GM12878 (cell line): Measurements from ENCODE around the gene GNG12. TPM values are rescaled to one million over a fixed set of nuclear protein-coding genes. Genes with fewer than 3 reads are reported as not detected.

ENCODE experiments used
- ATAC-seq: fragments of 200-7000 bp; cut with Tn5 transposase; 3 replicates; pipeline ENCODE4 v1.9.1; 2020; ENCODE audit warnings: mild to moderate bottlenecking, moderate library complexity
- BruUV-seq: library from RNA; stranded (reverse); fragments of 400-500 nt; replicated peaks from 2 replicates; lab custom pipeline; 2021; lab: Mats Ljungman, UMichigan
- CTCF ChIA-PET: fragments of 300-600 bp; sonication (Branson Sonifier 250); formaldehyde crosslinking; extraction: SDS; loops from one replicate; lab custom pipeline; 2021; ENCODE audit warnings: inconsistent platforms; lab: Yijun Ruan, JAX
- POLR2A ChIA-PET: fragments of 350-600 bp; formaldehyde crosslinking; extraction: SDS; loops from one replicate; lab custom pipeline; 2021; ENCODE audit warnings: inconsistent platforms; lab: Charles Lee
- RAD21 ChIA-PET: fragments of 300-600 bp; sonication (Branson Sonifier 250); formaldehyde crosslinking; loops from one replicate; lab custom pipeline; 2023; ENCODE audit warnings: antibody characterized with exemption; ENCODE audit not compliant: unreplicated experiment; lab: Charles Lee
- SMC1A ChIA-PET: fragments of 300-600 bp; sonication (Branson Sonifier 250); formaldehyde crosslinking; loops from one replicate; lab custom pipeline; 2023; ENCODE audit not compliant: unreplicated experiment, uncharacterized antibody; lab: Charles Lee
- DNase-seq: peaks from one replicate; pipeline ENCODE4 v3.0.0-alpha.2; 2011; ENCODE audit warnings: low read depth, low spot score
- FAIRE-seq: peaks from 3 replicates; lab custom pipeline; 2011; peaks lifted over from hg19 to GRCh38; lab: Jason Lieb, UNC
- H2AFZ ChIP-seq: 2 replicates; pipeline ENCODE4 v1.6.0; 2011; ENCODE audit warnings: low read depth, low read length, control low read depth; ENCODE audit not compliant: control insufficient read depth
- H3K27ac ChIP-seq: 2 replicates; pipeline ENCODE4 v1.5.1; 2011; ENCODE audit warnings: control low read depth; ENCODE audit not compliant: control insufficient read depth, insufficient read depth
- H3K27me3 ChIP-seq, 2 experiments: replicated peaks in 1 of 2; 2 replicates each; pipeline versions ENCODE4 v1.6.0 to v1.6.1; 2011; ENCODE audit warnings: low read length in 1 of 2; ENCODE audit not compliant: control insufficient read depth in 2 of 2, insufficient read depth in 2 of 2
- H3K36me3 ChIP-seq, 2 experiments: 2 replicates each; pipeline ENCODE4 v1.5.1; 2011; ENCODE audit warnings: low read length in 1 of 2; ENCODE audit not compliant: control insufficient read depth in 2 of 2, insufficient read depth in 2 of 2
- H3K4me1 ChIP-seq: 2 replicates; pipeline ENCODE4 v1.6.1; 2011; ENCODE audit warnings: mild to moderate bottlenecking, low read length, moderate library complexity, mixed read lengths; ENCODE audit not compliant: control insufficient read depth, insufficient read depth
- H3K4me2 ChIP-seq: 2 replicates; pipeline ENCODE4 v1.6.0; 2011; ENCODE audit warnings: control low read depth; ENCODE audit not compliant: control insufficient read depth, insufficient read depth
- H3K4me3 ChIP-seq: fragments of 200-600 bp; sonication (generic); 2 replicates; pipeline ENCODE4 v1.5.1; 2016
- H3K79me2 ChIP-seq: 2 replicates; pipeline ENCODE4 v1.6.0; 2011; ENCODE audit warnings: low read length; ENCODE audit not compliant: control insufficient read depth, insufficient read depth
- H3K9ac ChIP-seq: 2 replicates; pipeline ENCODE4 v1.8.0; 2011; ENCODE audit warnings: low read length, control low read depth, mixed read lengths; ENCODE audit not compliant: control insufficient read depth, insufficient read depth
- H3K9me3 ChIP-seq: replicated peaks from 3 replicates; pipeline ENCODE4 v1.5.1; 2011; ENCODE audit warnings: mild to moderate bottlenecking, low read length; ENCODE audit not compliant: control insufficient read depth, insufficient read depth
- H4K20me1 ChIP-seq: 2 replicates; pipeline ENCODE4 v1.6.0; 2011; ENCODE audit not compliant: control insufficient read depth, insufficient read depth
- BCL3 ChIP-seq: IDR thresholded peaks from 2 replicates; pipeline ENCODE4 v1.6.1; 2011; ENCODE audit warnings: borderline replicate concordance, low read depth, mild to moderate bottlenecking, moderate library complexity, low read length; ENCODE audit not compliant: insufficient read depth, poor library complexity, severe bottlenecking
- CEBPB ChIP-seq, 2 experiments: fragments of 150-350 bp in 1 of 2; IDR thresholded peaks; 2 replicates each; pipeline ENCODE4 v1.6.1; 2012 to 2014; ENCODE audit warnings: low read depth in 2 of 2, low read length in 2 of 2, borderline replicate concordance in 1 of 2, inconsistent platforms in 1 of 2
- EZH2 ChIP-seq: IDR thresholded peaks from 2 replicates; pipeline ENCODE4 v1.6.1; 2012; ENCODE audit warnings: low read depth, mild to moderate bottlenecking, control low read depth, inconsistent platforms, low read length, borderline replicate concordance; ENCODE audit not compliant: control insufficient read depth
- GABPA ChIP-seq: IDR thresholded peaks from 2 replicates; pipeline ENCODE4 v1.6.1; 2014; ENCODE audit warnings: antibody characterized with exemption, low read depth, mild to moderate bottlenecking, inconsistent platforms
- GATAD2B ChIP-seq: fragments of 450-650 bp; conservative IDR thresholded peaks from 2 replicates; pipeline ENCODE4 v1.6.1; 2017; ENCODE audit warnings: low read depth, mild to moderate bottlenecking, moderate library complexity
- HSF1 ChIP-seq: fragments of 150-350 bp; IDR thresholded peaks from 2 replicates; pipeline ENCODE4 v1.6.1; 2014; ENCODE audit warnings: mild to moderate bottlenecking, low read depth, low read length
- LARP7 ChIP-seq: fragments of 450-650 bp; IDR thresholded peaks from 2 replicates; pipeline ENCODE4 v1.6.1; 2017; ENCODE audit warnings: mild to moderate bottlenecking
- NR2C2 ChIP-seq: IDR thresholded peaks from 2 replicates; pipeline ENCODE4 v1.6.1; 2011; ENCODE audit warnings: borderline replicate concordance, low read depth; ENCODE audit not compliant: control insufficient read depth, insufficient read length
- NR2F1 ChIP-seq: fragments of 450-650 bp; conservative IDR thresholded peaks from 2 replicates; pipeline ENCODE4 v1.6.1; 2017; ENCODE audit warnings: mild to moderate bottlenecking
- PAX5 ChIP-seq: IDR thresholded peaks from 2 replicates; pipeline ENCODE4 v1.6.1; 2011; ENCODE audit warnings: low read depth, low read length, borderline replicate concordance
- PKNOX1 ChIP-seq: fragments of 450-650 bp; IDR thresholded peaks from 2 replicates; pipeline ENCODE4 v1.6.1; 2016; ENCODE audit warnings: mild to moderate bottlenecking
- SP1 ChIP-seq: IDR thresholded peaks from one replicate; pipeline ENCODE4 v1.6.1; 2011; ENCODE audit warnings: low read depth, low read length
- TBL1XR1 ChIP-seq: IDR thresholded peaks from 2 replicates; pipeline ENCODE4 v1.6.1; 2012; ENCODE audit warnings: low read depth, low read length, improper control_type of control experiment
- TCF12 ChIP-seq: IDR thresholded peaks from 2 replicates; pipeline ENCODE4 v1.6.1; 2011; ENCODE audit warnings: low read depth, mild to moderate bottlenecking, low read length
- ZNF384 ChIP-seq: IDR thresholded peaks from 2 replicates; pipeline ENCODE4 v1.6.1; 2012; ENCODE audit warnings: low read depth, mild to moderate bottlenecking, low read length, improper control_type of control experiment, borderline replicate concordance
- ZNF622 ChIP-seq: fragments of 450-650 bp; IDR thresholded peaks from 2 replicates; pipeline ENCODE4 v1.6.1; 2017; ENCODE audit warnings: mild to moderate bottlenecking, inconsistent platforms
- WGBS: methylation state at CpG from one replicate; pipeline ENCODE4 v1.1.6; 2016; ENCODE audit warnings: low lambda C conversion rate; ENCODE audit not compliant: insufficient replicate concordance, insufficient coverage; ENCODE audit errors: missing lambda C conversion rate; 5-methylcytosine and 5-hydroxymethylcytosine counted together
- in situ Hi-C: fragments of 300-500 bp; cut with MboI; formaldehyde crosslinking; loops from 9 replicates; pipeline ENCODE4 v1.14.3; 2018; ENCODE audit warnings: mixed read lengths
- intact Hi-C: fragments of 100-400 bp; cut with micrococcal nuclease; formaldehyde crosslinking; loops from one replicate; pipeline ENCODE4 v1.14.2; 2022; ENCODE audit not compliant: unreplicated experiment
- polyA plus RNA-seq, 11 experiments: library from polyadenylated mRNA; depleted of rRNA in 4 of 11; unstranded in 6 of 11; stranded (reverse) in 5 of 11; fragments of >200 nt; fragmentation: Nextera tagmentation in 4 of 11; fragmentation: Illumina TruSeq in 1 of 11; extraction: Ambion mirVana in 4 of 11; extraction: Trizol in 1 of 11; gene quantifications; 1 replicate in 1 of 11; 2 replicates in 10 of 11; pipeline versions ENCODE4 v1.2.1 to v1.2.3, GENCODE V29; 2011 to 2016; ENCODE audit warnings: inconsistent platforms in 2 of 11, missing spikeins in 2 of 11, low read depth in 1 of 11
- total RNA-seq, 4 experiments: library from RNA; depleted of rRNA in 3 of 4; stranded (reverse); fragments of >200 nt in 3 of 4; fragmentation: Illumina TruSeq in 1 of 4; extraction: Trizol in 1 of 4; gene quantifications; 2 replicates each; pipeline versions ENCODE4 v1.2.1 to v1.2.3, GENCODE V29; 2013 to 2021

Gene GNG12
- total and polyA plus RNA-seq, 10 of the 15 experiments (the other 5 are each of a cell fraction or from before 2014, with no cell fraction given): 0.22 to 32.8 (median 0.35) TPM

GRCh38 chr1:67708606-67709005, 124.7 kb downstream of the GNG12 start:
- SMC1A ChIA-PET: interaction anchor here (1.0 kb wide), 1 partner anchor 10 kb away, joined by 3 read pairs; no protein-coding TSS in a partner anchor
- BruUV-seq: no TSS peak

More at GRCh38 chr1:67708606-67709005, 124.7 kb downstream of the GNG12 start:
- FAIRE-seq (no peak), ATAC-seq (no peak), DNase-seq (no peak)
- Histone ChIP-seq H3K9me3 (no peaks in the 10 kb centered on the region), H3K4me1 (no peaks in the 10 kb centered on the region), H3K27ac (no peak overlapping the region), H3K79me2 (no peaks in the 10 kb centered on the region), H4K20me1 (no peaks in the 10 kb centered on the region), H3K4me3 (no peak overlapping the region), H3K9ac (no peak overlapping the region), H3K36me3 (no peaks in the 10 kb centered on the region), H3K4me2 (no peak overlapping the region), H3K27me3 (no peaks in the 10 kb centered on the region; a peak in 2 of 4 replicates), H2AFZ (no peak overlapping the region)
- POLR2A ChIA-PET: no interaction called here
- intact Hi-C loops: no loop called here
- 56% methylated on average over 8 of the region's 8 CpGs for WGBS
- CTCF ChIA-PET: interaction anchor here (1.0 to 1.9 kb wide), 3 partner anchors 15 to 52 kb away, joined by 3 to 7 read pairs (median 3); no protein-coding TSS in a partner anchor
- RAD21 ChIA-PET: no interaction called here
- in situ Hi-C loops: no loop called here
- TF ChIP-seq NR2F1 (no peak), TCF12 (no peak), ZNF384 (no peak), BCL3 (no peak), CEBPB (IDR thresholded peaks at IDR 0.05; ENCODE audit: borderline replicate concordance in 1 of 2, low read depth in 2 of 2, low read length in 2 of 2) (no peak), ZNF622 (no peak), LARP7 (no peak), EZH2 (no peak), HSF1 (no peak), NR2C2 (no peak), SP1 (no peak), PAX5 (no peak), GABPA (no peak), TBL1XR1 (no peak), GATAD2B (no peak), PKNOX1 (no peak)
